GM12878 (cell line): Measurements from ENCODE around the gene ARHGAP45. TPM values are rescaled to one million over a fixed set of nuclear protein-coding genes. Genes with fewer than 3 reads are reported as not detected.

Source experiments
- ATAC-seq: fragments of 200-7000 bp; cut with Tn5 transposase; 3 replicates; pipeline ENCODE4 v1.9.1; 2020; ENCODE audit warnings: mild to moderate bottlenecking, moderate library complexity
- BruUV-seq: library from RNA; stranded (reverse); fragments of 400-500 nt; replicated peaks from 2 replicates; lab custom pipeline; 2021; lab: Mats Ljungman, UMichigan
- CTCF ChIA-PET: fragments of 300-600 bp; sonication (Branson Sonifier 250); formaldehyde crosslinking; extraction: SDS; loops from one replicate; lab custom pipeline; 2021; ENCODE audit warnings: inconsistent platforms; lab: Yijun Ruan, JAX
- POLR2A ChIA-PET: fragments of 350-600 bp; formaldehyde crosslinking; extraction: SDS; loops from one replicate; lab custom pipeline; 2021; ENCODE audit warnings: inconsistent platforms; lab: Charles Lee
- RAD21 ChIA-PET: fragments of 300-600 bp; sonication (Branson Sonifier 250); formaldehyde crosslinking; loops from one replicate; lab custom pipeline; 2023; ENCODE audit warnings: antibody characterized with exemption; ENCODE audit not compliant: unreplicated experiment; lab: Charles Lee
- SMC1A ChIA-PET: fragments of 300-600 bp; sonication (Branson Sonifier 250); formaldehyde crosslinking; loops from one replicate; lab custom pipeline; 2023; ENCODE audit not compliant: unreplicated experiment, uncharacterized antibody; lab: Charles Lee
- DNase-seq: peaks from one replicate; pipeline ENCODE4 v3.0.0-alpha.2; 2011; ENCODE audit warnings: low read depth, low spot score
- FAIRE-seq: peaks from 3 replicates; lab custom pipeline; 2011; peaks lifted over from hg19 to GRCh38; lab: Jason Lieb, UNC
- H2AFZ ChIP-seq: 2 replicates; pipeline ENCODE4 v1.6.0; 2011; ENCODE audit warnings: low read depth, low read length, control low read depth; ENCODE audit not compliant: control insufficient read depth
- H3K27ac ChIP-seq: 2 replicates; pipeline ENCODE4 v1.5.1; 2011; ENCODE audit warnings: control low read depth; ENCODE audit not compliant: control insufficient read depth, insufficient read depth
- H3K27me3 ChIP-seq, 2 experiments: replicated peaks in 1 of 2; 2 replicates each; pipeline versions ENCODE4 v1.6.0 to v1.6.1; 2011; ENCODE audit warnings: low read length in 1 of 2; ENCODE audit not compliant: control insufficient read depth in 2 of 2, insufficient read depth in 2 of 2
- H3K36me3 ChIP-seq, 2 experiments: 2 replicates each; pipeline ENCODE4 v1.5.1; 2011; ENCODE audit warnings: low read length in 1 of 2; ENCODE audit not compliant: control insufficient read depth in 2 of 2, insufficient read depth in 2 of 2
- H3K4me1 ChIP-seq: 2 replicates; pipeline ENCODE4 v1.6.1; 2011; ENCODE audit warnings: mild to moderate bottlenecking, low read length, moderate library complexity, mixed read lengths; ENCODE audit not compliant: control insufficient read depth, insufficient read depth
- H3K4me2 ChIP-seq: 2 replicates; pipeline ENCODE4 v1.6.0; 2011; ENCODE audit warnings: control low read depth; ENCODE audit not compliant: control insufficient read depth, insufficient read depth
- H3K4me3 ChIP-seq: fragments of 200-600 bp; sonication (generic); 2 replicates; pipeline ENCODE4 v1.5.1; 2016
- H3K79me2 ChIP-seq: 2 replicates; pipeline ENCODE4 v1.6.0; 2011; ENCODE audit warnings: low read length; ENCODE audit not compliant: control insufficient read depth, insufficient read depth
- H3K9ac ChIP-seq: 2 replicates; pipeline ENCODE4 v1.8.0; 2011; ENCODE audit warnings: low read length, control low read depth, mixed read lengths; ENCODE audit not compliant: control insufficient read depth, insufficient read depth
- H3K9me3 ChIP-seq: replicated peaks from 3 replicates; pipeline ENCODE4 v1.5.1; 2011; ENCODE audit warnings: mild to moderate bottlenecking, low read length; ENCODE audit not compliant: control insufficient read depth, insufficient read depth
- H4K20me1 ChIP-seq: 2 replicates; pipeline ENCODE4 v1.6.0; 2011; ENCODE audit not compliant: control insufficient read depth, insufficient read depth
- CBX3 ChIP-seq: fragments of 200-600 bp; sonication (generic); IDR thresholded peaks from 2 replicates; pipeline ENCODE4 v1.6.1; 2016; ENCODE audit warnings: low read depth, borderline replicate concordance
- CHD1 ChIP-seq: IDR thresholded peaks from 2 replicates; pipeline ENCODE4 v1.6.1; 2012; ENCODE audit warnings: low read depth, low read length, improper control_type of control experiment
- CHD2 ChIP-seq: IDR thresholded peaks from 2 replicates; pipeline ENCODE4 v1.6.1; 2011; ENCODE audit warnings: low read depth, low read length, improper control_type of control experiment, borderline replicate concordance
- EED ChIP-seq: sonication (generic); IDR thresholded peaks from 2 replicates; pipeline ENCODE4 v1.6.1; 2016; ENCODE audit warnings: antibody characterized with exemption, low read depth
- ETV6 ChIP-seq, 2 experiments: fragments of 450-650 bp in 1 of 2; IDR thresholded peaks in 1 of 2; conservative IDR thresholded peaks in 1 of 2; 2 replicates each; pipeline ENCODE4 v1.6.1; 2014; ENCODE audit warnings: antibody characterized with exemption in 1 of 2, borderline replicate concordance in 1 of 2, low read depth in 1 of 2, mild to moderate bottlenecking in 1 of 2, moderate library complexity in 1 of 2
- FOXM1 ChIP-seq: IDR thresholded peaks from 2 replicates; pipeline ENCODE4 v1.6.1; 2012; ENCODE audit warnings: low read depth, mild to moderate bottlenecking, inconsistent platforms, low read length, moderate library complexity
- GATAD2B ChIP-seq: fragments of 450-650 bp; conservative IDR thresholded peaks from 2 replicates; pipeline ENCODE4 v1.6.1; 2017; ENCODE audit warnings: low read depth, mild to moderate bottlenecking, moderate library complexity
- HDGF ChIP-seq: fragments of 450-650 bp; IDR thresholded peaks from 2 replicates; pipeline ENCODE4 v1.6.1; 2016; ENCODE audit warnings: antibody characterized with exemption
- MXI1 ChIP-seq: fragments of 150-350 bp; IDR thresholded peaks from 2 replicates; pipeline ENCODE4 v1.6.1; 2011; ENCODE audit warnings: low read depth, mild to moderate bottlenecking, inconsistent platforms, low read length, improper control_type of control experiment
- NBN ChIP-seq: fragments of 450-650 bp; IDR thresholded peaks from 2 replicates; pipeline ENCODE4 v1.6.1; 2016
- NFIC ChIP-seq: IDR thresholded peaks from 2 replicates; pipeline ENCODE4 v1.6.1; 2012; ENCODE audit warnings: low read depth, mild to moderate bottlenecking, inconsistent platforms, low read length, moderate library complexity
- NFXL1 ChIP-seq: fragments of 450-650 bp; IDR thresholded peaks from 2 replicates; pipeline ENCODE4 v1.6.1; 2017; ENCODE audit warnings: antibody characterized with exemption, mild to moderate bottlenecking, borderline replicate concordance
- PAX5 ChIP-seq: IDR thresholded peaks from 2 replicates; pipeline ENCODE4 v1.6.1; 2011; ENCODE audit warnings: low read depth, low read length, borderline replicate concordance
- TAF1 ChIP-seq: IDR thresholded peaks from 2 replicates; pipeline ENCODE4 v1.6.1; 2011; ENCODE audit warnings: mild to moderate bottlenecking, low read depth, low read length, borderline replicate concordance
- YY1 ChIP-seq: IDR thresholded peaks from 2 replicates; pipeline ENCODE4 v1.6.1; 2011; ENCODE audit warnings: low read depth, mild to moderate bottlenecking, low read length
- ZNF207 ChIP-seq: fragments of 450-650 bp; IDR thresholded peaks from 2 replicates; pipeline ENCODE4 v1.6.1; 2014; ENCODE audit warnings: antibody characterized with exemption, mild to moderate bottlenecking, borderline replicate concordance
- WGBS: methylation state at CpG from one replicate; pipeline ENCODE4 v1.1.6; 2016; ENCODE audit warnings: low lambda C conversion rate; ENCODE audit not compliant: insufficient replicate concordance, insufficient coverage; ENCODE audit errors: missing lambda C conversion rate; 5-methylcytosine and 5-hydroxymethylcytosine counted together
- in situ Hi-C: fragments of 300-500 bp; cut with MboI; formaldehyde crosslinking; loops from 9 replicates; pipeline ENCODE4 v1.14.3; 2018; ENCODE audit warnings: mixed read lengths
- intact Hi-C: fragments of 100-400 bp; cut with micrococcal nuclease; formaldehyde crosslinking; loops from one replicate; pipeline ENCODE4 v1.14.2; 2022; ENCODE audit not compliant: unreplicated experiment
- polyA plus RNA-seq, 11 experiments: library from polyadenylated mRNA; depleted of rRNA in 4 of 11; unstranded in 6 of 11; stranded (reverse) in 5 of 11; fragments of >200 nt; fragmentation: Nextera tagmentation in 4 of 11; fragmentation: Illumina TruSeq in 1 of 11; extraction: Ambion mirVana in 4 of 11; extraction: Trizol in 1 of 11; gene quantifications; 1 replicate in 1 of 11; 2 replicates in 10 of 11; pipeline versions ENCODE4 v1.2.1 to v1.2.3, GENCODE V29; 2011 to 2016; ENCODE audit warnings: inconsistent platforms in 2 of 11, missing spikeins in 2 of 11, low read depth in 1 of 11
- total RNA-seq, 4 experiments: library from RNA; depleted of rRNA in 3 of 4; stranded (reverse); fragments of >200 nt in 3 of 4; fragmentation: Illumina TruSeq in 1 of 4; extraction: Trizol in 1 of 4; gene quantifications; 2 replicates each; pipeline versions ENCODE4 v1.2.1 to v1.2.3, GENCODE V29; 2013 to 2021
- TF ChIP-seq, protein P1 (sequence below): IDR thresholded peaks from 2 replicates; pipeline ENCODE4 v1.6.1; 2012; ENCODE audit warnings: mild to moderate bottlenecking, low read depth, low read length

ARHGAP45 gene
- total and polyA plus RNA-seq, 10 of the 15 experiments (the other 5 are each of a cell fraction or from before 2014, with no cell fraction given), result 1.4 to 151 (median 59.9) TPM

DNA sequence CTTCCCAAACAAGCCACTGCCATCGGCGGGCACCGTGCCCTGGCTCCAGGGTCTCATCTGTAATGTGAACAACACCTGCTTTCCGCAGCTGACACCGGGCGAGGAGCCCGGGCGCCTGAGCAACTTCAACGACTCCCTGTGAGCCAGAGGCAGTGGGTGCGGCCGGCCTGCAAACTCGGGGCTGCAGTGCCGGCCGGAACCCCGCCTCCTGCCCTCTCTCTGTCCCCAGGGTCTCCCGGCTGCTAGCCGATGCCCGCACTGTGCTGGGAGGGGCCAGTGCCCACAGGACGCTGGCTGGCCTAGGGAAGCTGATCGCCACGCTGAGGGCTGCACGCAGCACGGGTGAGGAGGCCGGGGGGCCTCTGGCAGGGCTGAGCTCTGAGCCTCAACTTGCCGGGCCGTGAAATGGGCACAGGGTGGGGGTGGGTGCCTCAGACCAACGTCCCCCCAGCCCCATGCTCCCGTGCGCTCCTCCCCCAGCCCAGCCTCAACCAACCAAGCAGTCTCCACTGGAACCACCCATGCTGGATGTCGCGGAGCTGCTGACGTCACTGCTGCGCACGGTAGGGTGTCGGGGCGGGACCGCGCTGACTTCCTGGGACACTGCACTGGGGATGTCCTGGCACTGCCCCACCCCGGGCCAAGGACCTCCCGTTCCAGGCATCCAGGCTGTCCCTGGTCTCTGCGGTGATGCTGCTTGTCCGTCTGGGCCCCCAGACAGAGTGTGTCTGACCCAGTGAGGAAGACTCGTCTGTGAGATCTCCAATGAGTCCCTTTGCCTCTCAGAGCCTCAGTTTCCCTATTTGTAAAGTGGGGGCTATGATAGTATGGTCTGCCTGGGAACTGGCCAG is 24.9 kb upstream of the ARHGAP45 start:
- TF ChIP-seq GATAD2B, result no peak
- TF ChIP-seq NBN, result no peak
- no peak for TF ChIP-seq NFXL1
- TF ChIP-seq CBX3, result no peak
- TF ChIP-seq TAF1, result no peak
- TF ChIP-seq NFIC, result no peak
- TF ChIP-seq PAX5, result no peak
- no peak for TF ChIP-seq HDGF
- no peak for TF ChIP-seq ETV6 (conservative IDR thresholded peaks at IDR 0.05 in 1 of 2, IDR thresholded peaks at IDR 0.05 in 1 of 2; ENCODE audit: borderline replicate concordance in 1 of 2, low read depth in 1 of 2)
- no peak for TF ChIP-seq MXI1
- no peak for TF ChIP-seq EED
- TF ChIP-seq, protein P1, sequence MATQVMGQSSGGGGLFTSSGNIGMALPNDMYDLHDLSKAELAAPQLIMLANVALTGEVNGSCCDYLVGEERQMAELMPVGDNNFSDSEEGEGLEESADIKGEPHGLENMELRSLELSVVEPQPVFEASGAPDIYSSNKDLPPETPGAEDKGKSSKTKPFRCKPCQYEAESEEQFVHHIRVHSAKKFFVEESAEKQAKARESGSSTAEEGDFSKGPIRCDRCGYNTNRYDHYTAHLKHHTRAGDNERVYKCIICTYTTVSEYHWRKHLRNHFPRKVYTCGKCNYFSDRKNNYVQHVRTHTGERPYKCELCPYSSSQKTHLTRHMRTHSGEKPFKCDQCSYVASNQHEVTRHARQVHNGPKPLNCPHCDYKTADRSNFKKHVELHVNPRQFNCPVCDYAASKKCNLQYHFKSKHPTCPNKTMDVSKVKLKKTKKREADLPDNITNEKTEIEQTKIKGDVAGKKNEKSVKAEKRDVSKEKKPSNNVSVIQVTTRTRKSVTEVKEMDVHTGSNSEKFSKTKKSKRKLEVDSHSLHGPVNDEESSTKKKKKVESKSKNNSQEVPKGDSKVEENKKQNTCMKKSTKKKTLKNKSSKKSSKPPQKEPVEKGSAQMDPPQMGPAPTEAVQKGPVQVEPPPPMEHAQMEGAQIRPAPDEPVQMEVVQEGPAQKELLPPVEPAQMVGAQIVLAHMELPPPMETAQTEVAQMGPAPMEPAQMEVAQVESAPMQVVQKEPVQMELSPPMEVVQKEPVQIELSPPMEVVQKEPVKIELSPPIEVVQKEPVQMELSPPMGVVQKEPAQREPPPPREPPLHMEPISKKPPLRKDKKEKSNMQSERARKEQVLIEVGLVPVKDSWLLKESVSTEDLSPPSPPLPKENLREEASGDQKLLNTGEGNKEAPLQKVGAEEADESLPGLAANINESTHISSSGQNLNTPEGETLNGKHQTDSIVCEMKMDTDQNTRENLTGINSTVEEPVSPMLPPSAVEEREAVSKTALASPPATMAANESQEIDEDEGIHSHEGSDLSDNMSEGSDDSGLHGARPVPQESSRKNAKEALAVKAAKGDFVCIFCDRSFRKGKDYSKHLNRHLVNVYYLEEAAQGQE, result no peak
- TF ChIP-seq CHD2, result no peak
- no peak for TF ChIP-seq CHD1
- TF ChIP-seq YY1, result no peak
- TF ChIP-seq ZNF207, result no peak
- TF ChIP-seq FOXM1, result no peak
- H3K4me3 ChIP-seq, result no peak overlapping the region
- H3K4me2 ChIP-seq, result no peak overlapping the region
- FAIRE-seq (no peak), ATAC-seq (no peak), DNase-seq (no peak)
- ChIA-PET POLR2A (interaction anchor here (0.6 to 6.3 kb wide), 4 partner anchors 9 to 35 kb away, joined by 5 to 83 read pairs (median 19); partner anchors contain the start of genes ARHGAP45 and CNN2), CTCF (interaction anchor here (0.9 to 1.2 kb wide), 2 partner anchors 23 to 24 kb away, joined by 3 read pairs; no protein-coding TSS in a partner anchor), SMC1A (interaction anchor here (0.9 to 5.9 kb wide), 2 partner anchors 14 to 92 kb away, joined by 3 to 22 read pairs; no protein-coding TSS in a partner anchor), RAD21 (interaction anchor here (1.4 kb wide), 1 partner anchor 26 kb away, joined by 5 read pairs; the partner anchor contains the start of gene ARHGAP45)
- H3K27me3 ChIP-seq, result no peaks in the 10 kb centered on the region
- H3K27ac ChIP-seq, result no peak overlapping the region
- no peak overlapping the region for H2AFZ ChIP-seq
- no peaks in the 10 kb centered on the region for H4K20me1 ChIP-seq
- peaks cover 28% of the 10 kb centered on the region for H3K4me1 ChIP-seq
- BruUV-seq, result no TSS peak
- intact Hi-C loops, result loop anchor here (2.0 kb wide), 1 partner anchor 21 kb away; no protein-coding TSS in a partner anchor
- H3K79me2 ChIP-seq, result 0 out of 2 replicates have a peak, but pooled peaks cover 3% of the 10 kb centered on the region
- no peak overlapping the region for H3K9ac ChIP-seq
- in situ Hi-C loops, result no loop called here
- no peaks in the 10 kb centered on the region for H3K9me3 ChIP-seq
- WGBS, result 84% methylated on average over 42 of the region's 43 CpGs
- no peaks in the 10 kb centered on the region; a peak in 1 of 4 replicates for H3K36me3 ChIP-seq
